Fibroblast of mammary gland (primary cell): ENCODE measurements around the gene JAKMIP1.

ENCODE experiments used
- DNase-seq: peaks from one replicate; pipeline ENCODE4 v3.0.0-alpha.2; 2010; ENCODE audit warnings: low read depth
- H3K4me3 ChIP-seq: 2 replicates; pipeline ENCODE4 v1.5.1; 2011; ENCODE audit warnings: low read depth, mild to moderate bottlenecking, low read length, moderate library complexity; ENCODE audit not compliant: control insufficient read depth
- TF ChIP-seq, protein P1 (sequence below): conservative IDR thresholded peaks from 2 replicates; pipeline ENCODE4 v1.5.1; 2011; ENCODE audit warnings: low read depth, low read length, inconsistent platforms; ENCODE audit not compliant: control insufficient read depth, insufficient read depth

The JAKMIP1 gene

DNA sequence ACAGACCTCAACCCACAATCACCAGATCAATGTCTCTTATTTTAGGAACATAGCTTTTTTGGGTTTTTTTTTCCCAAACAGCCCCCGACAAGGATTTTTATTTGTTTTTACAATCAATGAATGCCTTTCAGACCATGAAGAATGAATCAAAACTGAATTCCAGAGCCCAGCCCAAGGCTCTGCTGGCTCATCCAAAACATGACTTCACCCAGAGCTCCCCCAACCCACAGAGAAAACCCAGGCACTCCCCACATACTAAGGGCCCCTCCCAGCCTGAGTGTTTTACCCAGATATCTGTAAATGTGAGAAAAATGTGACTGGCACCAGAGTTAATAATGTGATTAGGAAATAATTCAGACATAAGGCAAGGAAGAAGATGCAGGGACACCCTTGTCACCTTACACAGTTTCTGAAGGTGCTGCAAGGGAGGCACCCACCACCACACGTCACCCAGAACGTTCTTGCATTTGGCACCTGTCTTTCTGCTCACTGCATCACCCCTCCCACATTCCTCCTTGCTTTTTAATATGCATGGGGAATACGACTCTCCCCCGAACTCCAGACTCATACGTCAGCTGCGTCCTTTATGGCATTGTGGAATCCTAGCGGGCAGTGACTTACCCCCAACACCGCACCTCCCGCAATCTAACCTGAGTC is 134.3 kb downstream of the JAKMIP1 start:
- H3K4me3 ChIP-seq = no peak overlapping the region
- TF ChIP-seq, protein P1, sequence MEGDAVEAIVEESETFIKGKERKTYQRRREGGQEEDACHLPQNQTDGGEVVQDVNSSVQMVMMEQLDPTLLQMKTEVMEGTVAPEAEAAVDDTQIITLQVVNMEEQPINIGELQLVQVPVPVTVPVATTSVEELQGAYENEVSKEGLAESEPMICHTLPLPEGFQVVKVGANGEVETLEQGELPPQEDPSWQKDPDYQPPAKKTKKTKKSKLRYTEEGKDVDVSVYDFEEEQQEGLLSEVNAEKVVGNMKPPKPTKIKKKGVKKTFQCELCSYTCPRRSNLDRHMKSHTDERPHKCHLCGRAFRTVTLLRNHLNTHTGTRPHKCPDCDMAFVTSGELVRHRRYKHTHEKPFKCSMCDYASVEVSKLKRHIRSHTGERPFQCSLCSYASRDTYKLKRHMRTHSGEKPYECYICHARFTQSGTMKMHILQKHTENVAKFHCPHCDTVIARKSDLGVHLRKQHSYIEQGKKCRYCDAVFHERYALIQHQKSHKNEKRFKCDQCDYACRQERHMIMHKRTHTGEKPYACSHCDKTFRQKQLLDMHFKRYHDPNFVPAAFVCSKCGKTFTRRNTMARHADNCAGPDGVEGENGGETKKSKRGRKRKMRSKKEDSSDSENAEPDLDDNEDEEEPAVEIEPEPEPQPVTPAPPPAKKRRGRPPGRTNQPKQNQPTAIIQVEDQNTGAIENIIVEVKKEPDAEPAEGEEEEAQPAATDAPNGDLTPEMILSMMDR = no peak
- DNase-seq = no peak

GRCh38 chr4:6065166-6065565 is 135.2 kb downstream of the JAKMIP1 start:
- DNase-seq = no peak
- no peak overlapping the region for H3K4me3 ChIP-seq
- TF ChIP-seq, protein P1 = no peak

DNA sequence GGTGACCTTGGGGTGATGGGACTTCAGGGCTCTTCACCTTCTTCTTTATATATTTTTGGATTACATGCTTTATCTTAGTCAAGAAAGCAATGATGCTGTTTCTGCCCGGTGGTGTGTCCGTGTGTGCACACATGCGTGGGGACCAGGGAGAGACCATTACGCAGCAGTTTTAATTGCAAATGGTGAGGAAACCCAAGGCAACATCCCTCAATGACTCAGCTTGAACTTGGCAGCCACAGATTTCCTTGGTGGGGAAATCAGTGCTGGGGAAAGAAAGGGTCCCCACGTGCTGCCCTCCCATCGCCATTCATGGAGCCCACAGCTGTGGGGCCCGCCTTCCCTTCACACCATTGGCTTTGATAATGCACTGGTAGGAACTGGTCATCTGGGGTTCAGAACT is 136.0 kb downstream of the JAKMIP1 start:
- no peak for DNase-seq
- TF ChIP-seq, protein P1 = no peak
- H3K4me3 ChIP-seq = no peak overlapping the region

DNA sequence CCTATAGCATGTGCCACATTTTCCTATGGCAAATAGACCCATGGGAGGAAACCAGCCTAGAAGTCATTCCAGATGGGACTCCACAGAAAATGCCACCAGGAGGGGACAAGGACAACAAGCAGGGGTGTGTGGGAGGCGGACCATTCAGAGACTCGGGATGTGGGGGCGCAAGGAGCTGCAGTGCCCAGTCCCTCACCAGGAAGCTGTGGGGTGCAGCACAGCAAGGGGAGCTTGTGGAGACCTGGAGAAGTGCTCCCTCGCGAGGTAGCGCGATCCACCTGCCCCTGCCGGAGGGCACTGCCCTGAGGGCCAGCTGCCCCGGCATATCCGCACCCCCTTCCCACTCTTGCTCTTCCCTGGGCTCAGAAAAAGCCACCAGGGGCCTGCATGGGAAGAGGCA is 136.7 kb downstream of the JAKMIP1 start:
- TF ChIP-seq, protein P1 = no peak
- H3K4me3 ChIP-seq = no peak overlapping the region
- DNase-seq = no peak

DNA sequence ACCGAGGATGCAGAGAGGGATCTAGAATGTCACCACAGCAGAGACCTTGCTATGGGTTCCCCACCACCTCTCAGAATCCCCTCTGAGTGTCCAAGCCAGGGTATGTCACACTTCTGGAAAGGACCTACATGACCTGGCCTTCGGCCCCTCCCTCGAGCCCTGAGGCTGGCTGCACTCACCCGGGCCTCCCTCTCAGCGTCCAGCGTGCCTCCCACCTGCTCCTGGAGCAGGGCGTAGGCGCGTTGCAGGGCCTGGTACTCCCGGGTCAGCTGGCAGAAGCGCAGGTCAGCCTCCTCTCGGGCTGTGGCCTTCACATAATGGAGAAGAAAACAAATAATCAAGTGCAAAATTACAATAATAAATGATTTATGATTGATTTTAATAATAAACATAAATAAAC is 138.2 kb downstream of the JAKMIP1 start:
- TF ChIP-seq, protein P1 = no peak
- DNase-seq = no peak
- no peak overlapping the region for H3K4me3 ChIP-seq

DNA sequence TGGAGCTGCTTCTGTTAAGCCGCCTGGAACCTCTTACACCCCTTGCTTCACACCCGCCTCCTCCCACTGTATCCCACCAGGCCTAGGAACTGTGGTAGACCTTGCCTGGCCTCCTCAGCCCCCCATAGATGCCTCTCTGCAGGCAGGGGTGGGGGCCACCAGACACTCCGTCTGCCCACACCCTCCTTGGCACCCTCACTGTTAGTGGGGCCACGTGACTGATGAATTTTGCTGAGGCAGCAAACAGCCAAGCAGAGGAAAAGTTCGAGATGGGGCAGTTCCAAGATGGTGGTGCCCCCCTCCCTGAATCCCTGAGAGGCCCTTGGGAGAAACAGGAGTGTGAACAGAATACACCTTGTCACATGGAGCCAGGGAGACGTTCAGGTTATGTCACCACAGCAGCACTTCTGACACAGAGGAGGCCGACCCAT is 141.0 kb downstream of the JAKMIP1 start:
- no peak for DNase-seq
- H3K4me3 ChIP-seq = no peak overlapping the region
- TF ChIP-seq, protein P1 = no peak
